ENCODE measurements around the gene RANBP10. TPM values are rescaled to one million over a fixed set of nuclear protein-coding genes. Genes with fewer than 3 reads are reported as not detected.

Gene RANBP10
- total and polyA plus RNA-seq, 2 of the 13 experiments (the other 11 are each of a cell fraction or from before 2014, with no cell fraction given), result 9.2 to 22.7 TPM

- TF ChIP-seq TFDP2 (CRISPR knock-in tag; IDR thresholded peaks at IDR 0.05) (0 out of 2 replicates have a peak, but pooled peaks have one; percentile 16), HMGA1 (CRISPR knock-in tag; conservative IDR thresholded peaks at IDR 0.05) (no peak), ELF1 (CRISPR knock-in tag; IDR thresholded peaks at IDR 0.05) (no peak), PLSCR1 (CRISPR knock-in tag; IDR thresholded peaks at IDR 0.05; ENCODE audit: borderline replicate concordance) (no peak), ZNF609 (CRISPR knock-in tag; IDR thresholded peaks at IDR 0.05; ENCODE audit: borderline replicate concordance) (0 out of 2 replicates have a peak, but pooled peaks have one; percentile 32), ZFP91 (CRISPR knock-in tag; IDR thresholded peaks at IDR 0.05; ENCODE audit: borderline replicate concordance) (peak; percentile 50; the same call in 1 of the 2 replicates), RFXAP (CRISPR knock-in tag; IDR thresholded peaks at IDR 0.05; ENCODE audit: borderline replicate concordance) (no peak), FOXA1 (IDR thresholded peaks at IDR 0.05) (no peak), FOXA1 (CRISPR knock-in tag; IDR thresholded peaks at IDR 0.05) (no peak), REST (IDR thresholded peaks at IDR 0.05; ENCODE audit: borderline replicate concordance in 1 of 2, low read depth in 1 of 2, low read length in 2 of 2) (no peak), ZNF577 (CRISPR knock-in tag; IDR thresholded peaks at IDR 0.05; ENCODE audit: borderline replicate concordance, low read depth) (no peak), STAT5B (CRISPR knock-in tag; IDR thresholded peaks at IDR 0.05) (no peak), NFKB2 (CRISPR knock-in tag; IDR thresholded peaks at IDR 0.05; ENCODE audit: borderline replicate concordance) (no peak), AGO2 (optimal IDR thresholded peaks at IDR 0.05; ENCODE audit: low read depth, low read length) (peak; percentile 30), ZFP37 (CRISPR knock-in tag; IDR thresholded peaks at IDR 0.05; ENCODE audit: borderline replicate concordance) (no peak)
Measured at GRCh38 chr16:67726106-67727034, 80.0 kb downstream of the RANBP10 start (continued).

All from HepG2 (cell line).